B cell (primary cell): ENCODE results near the gene DR1. TPM values are rescaled to one million over a fixed set of nuclear protein-coding genes. Genes with fewer than 3 reads are reported as not detected.

Experiments
- ATAC-seq: fragments of 200-7000 bp; cut with Tn5 transposase; one replicate; pipeline ENCODE4 v1.10.0; 2021; ENCODE audit warnings: low read depth, mild to moderate bottlenecking, moderate number of reproducible peaks, moderate library complexity
- CTCF ChIA-PET: fragments of 350-600 bp; sonication (Branson Sonifier 250); formaldehyde crosslinking; loops from one replicate; lab custom pipeline; 2021; ENCODE audit warnings: antibody characterized with exemption, inconsistent platforms; lab: Charles Lee
- POLR2A ChIA-PET: fragments of 350-600 bp; sonication (Branson Sonifier 250); formaldehyde crosslinking; loops from one replicate; lab custom pipeline; 2021; ENCODE audit warnings: antibody characterized with exemption; lab: Charles Lee
- DNase-seq: peaks from one replicate; pipeline ENCODE4 v3.0.0; 2013
- H2AFZ ChIP-seq: 2 replicates; pipeline ENCODE4 v1.6.1; 2012; ENCODE audit warnings: mild to moderate bottlenecking, low read depth, low read length; ENCODE audit not compliant: insufficient read depth, poor library complexity, severe bottlenecking
- H3K27ac ChIP-seq, 2 donors: 1 replicate in 1 of 2; 2 replicates in 1 of 2; pipeline ENCODE4 v1.5.1; 2012 to 2013; ENCODE audit warnings: low read length in 2 of 2, mild to moderate bottlenecking in 2 of 2, moderate library complexity in 1 of 2
- H3K27me3 ChIP-seq, 4 experiments: fragments of 200-600 bp in 1 of 4; sonication (generic) in 1 of 4; replicated peaks in 1 of 4; 1 replicate in 2 of 4; 2 replicates in 2 of 4; pipeline versions ENCODE4 v1.6.1 to v1.7.0; 2013 to 2016; ENCODE audit warnings: low read length in 3 of 4, mild to moderate bottlenecking in 2 of 4, mixed read lengths in 1 of 4, moderate library complexity in 1 of 4; ENCODE audit not compliant: insufficient read depth in 4 of 4, control insufficient read depth in 3 of 4; ENCODE audit errors: control extremely low read depth in 1 of 4
- H3K36me3 ChIP-seq, 2 experiments: replicated peaks in 1 of 2; 1 replicate in 1 of 2; 2 replicates in 1 of 2; pipeline versions ENCODE4 v1.6.1 to v1.7.1; 2013; ENCODE audit warnings: low read length in 1 of 2; ENCODE audit not compliant: insufficient read depth in 2 of 2, control insufficient read depth in 1 of 2; ENCODE audit errors: control extremely low read depth in 1 of 2, extremely low read depth in 1 of 2
- H3K4me1 ChIP-seq, 2 donors: fragments of 200-600 bp in 1 of 2; sonication (generic) in 1 of 2; 1 replicate in 1 of 2; 2 replicates in 1 of 2; pipeline versions ENCODE4 v1.5.1 to v1.6.1; 2013 to 2017; ENCODE audit warnings: low read length in 2 of 2; ENCODE audit not compliant: control insufficient read depth in 2 of 2, insufficient read depth in 2 of 2
- H3K4me2 ChIP-seq: replicated peaks from 2 replicates; pipeline ENCODE3; 2012; ENCODE audit warnings: mild to moderate bottlenecking, low read depth, low read length; ENCODE audit not compliant: poor library complexity, severe bottlenecking
- H3K4me3 ChIP-seq, 5 experiments: fragments of 200-600 bp in 1 of 5; sonication (generic) in 1 of 5; 1 replicate in 3 of 5; 2 replicates in 2 of 5; pipeline versions ENCODE4 v1.5.1 to v1.7.0; 2011 to 2016; ENCODE audit warnings: low read length in 4 of 5, mild to moderate bottlenecking in 4 of 5, low read depth in 2 of 5, control low read depth in 1 of 5, moderate library complexity in 1 of 5; ENCODE audit not compliant: insufficient read depth in 1 of 5; ENCODE audit errors: control extremely low read depth in 1 of 5, extremely low read depth in 1 of 5
- H3K79me2 ChIP-seq: fragments of 200-600 bp; sonication (generic); one replicate; pipeline ENCODE4 v1.6.0; 2016; ENCODE audit warnings: low read length; ENCODE audit not compliant: control insufficient read depth, insufficient read depth
- H3K9ac ChIP-seq: fragments of 200-600 bp; sonication (generic); 2 replicates; pipeline ENCODE4 v1.6.1; 2017; ENCODE audit warnings: mild to moderate bottlenecking, low read length, moderate library complexity
- H3K9me3 ChIP-seq, 3 donors: one replicate each; pipeline versions ENCODE4 v1.6.1 to v1.7.1; 2013; ENCODE audit warnings: low read length in 2 of 3; ENCODE audit not compliant: control insufficient read depth in 2 of 3, insufficient read depth in 1 of 3; ENCODE audit errors: control extremely low read depth in 1 of 3
- H4K20me1 ChIP-seq: 2 replicates; pipeline ENCODE4 v1.6.0; 2012; ENCODE audit warnings: mild to moderate bottlenecking, low read length; ENCODE audit not compliant: insufficient read depth, control insufficient read depth, poor library complexity, severe bottlenecking
- H3K27ac Mint-ChIP-seq: one replicate; pipeline ENCODE4 v1.8.0; 2021; ENCODE audit warnings: mixed read lengths
- H3K27me3 Mint-ChIP-seq: one replicate; pipeline ENCODE4 v1.8.0; 2021; ENCODE audit warnings: mixed read lengths
- H3K4me1 Mint-ChIP-seq: one replicate; pipeline ENCODE4 v1.8.0; 2021; ENCODE audit warnings: mixed read lengths
- H3K4me3 Mint-ChIP-seq: one replicate; pipeline ENCODE4 v1.8.0; 2021; ENCODE audit warnings: mixed read lengths
- H3K9me3 Mint-ChIP-seq: one replicate; pipeline ENCODE4 v1.8.0; 2022; ENCODE audit warnings: mixed read lengths; ENCODE audit not compliant: insufficient read depth
- CTCF ChIP-seq: fragments of 200-600 bp; IDR thresholded peaks from one replicate; pipeline ENCODE4 v1.8.0; 2022; ENCODE audit warnings: antibody characterized with exemption, mild to moderate bottlenecking
- EZH2 ChIP-seq: IDR thresholded peaks from 2 replicates; pipeline ENCODE4 v1.6.1; 2012; ENCODE audit warnings: borderline replicate concordance, low read depth, mild to moderate bottlenecking, moderate library complexity, low read length; ENCODE audit not compliant: insufficient read depth, poor library complexity, severe bottlenecking
- WGBS: methylation state at CpG from one replicate; pipeline ENCODE4 v1.1.5; 2013; ENCODE audit warnings: missing lambda C conversion rate; ENCODE audit not compliant: insufficient coverage; 5-methylcytosine and 5-hydroxymethylcytosine counted together
- intact Hi-C: fragments of 100-400 bp; cut with micrococcal nuclease; formaldehyde crosslinking; loops from one replicate; pipeline ENCODE4 v1.10.0; 2022
- polyA plus RNA-seq: library from polyadenylated mRNA; depleted of rRNA; stranded (reverse); fragments of >200 nt; gene quantifications from 2 replicates; pipeline ENCODE4 v1.2.3, GENCODE V29; 2012
- total RNA-seq, 2 donors: library from RNA; stranded (reverse); fragments of 120-200 nt in 1 of 2; gene quantifications; 1 replicate in 1 of 2; 2 replicates in 1 of 2; pipeline versions ENCODE4 v1.2.3 to v1.2.4, GENCODE V29; 2013 to 2022

DR1 gene
- total and polyA plus RNA-seq, 2 donors (not counting 1 experiment from before 2014, with no cell fraction given) = 11.4 to 69.2 TPM

- CTCF ChIA-PET = no interaction called here
These were observed 38.8 kb upstream of the DR1 start for GRCh38 chr1:93306920-93307319.

GRCh38 chr1:93313026-93313425, 32.7 kb upstream of the DR1 start:
- Histone ChIP-seq H3K27me3 (no peaks in the 10 kb centered on the region), H3K4me3 (no peak overlapping the region), H3K36me3 (peaks cover 0 to under 1% of the 10 kb centered on the region in 2 experiments), H2AFZ (no peak overlapping the region), H3K4me2 (no peak overlapping the region), H3K9me3 (no peaks in the 10 kb centered on the region), H3K4me1 (no peaks in the 10 kb centered on the region), H4K20me1 (no peaks in the 10 kb centered on the region), H3K27ac (no peak overlapping the region), H3K9ac (no peak overlapping the region), H3K79me2 (no peaks in the 10 kb centered on the region)
- Mint-ChIP-seq H3K27me3 (no peaks in the 10 kb centered on the region), H3K9me3 (no peaks in the 10 kb centered on the region), H3K4me1 (no peaks in the 10 kb centered on the region), H3K27ac (no peak overlapping the region), H3K4me3 (no peak overlapping the region)
- POLR2A ChIA-PET = no interaction called here
- 100% methylated on average over 3 of the region's 4 CpGs for WGBS
- no peak for ATAC-seq
- CTCF ChIA-PET = no interaction called here
- intact Hi-C loops = no loop called here
- TF ChIP-seq CTCF (no peak), EZH2 (no peak)
- no peak for DNase-seq

More at GRCh38 chr1:93306920-93307319, 38.8 kb upstream of the DR1 start:
- POLR2A ChIA-PET = no interaction called here
- H3K4me3 Mint-ChIP-seq = no peak overlapping the region
- H3K27ac Mint-ChIP-seq = no peak overlapping the region
- intact Hi-C loops = loop anchor here (10.0 kb wide), 1 partner anchor 508 kb away; no protein-coding TSS in a partner anchor
- Histone ChIP-seq H3K4me3 (no peak overlapping the region), H3K36me3 (peaks cover 0 to 2% of the 10 kb centered on the region in 2 experiments), H3K27ac (no peak overlapping the region), H2AFZ (no peak overlapping the region), H3K9me3 (no peaks in the 10 kb centered on the region), H3K9ac (no peak overlapping the region), H3K79me2 (no peaks in the 10 kb centered on the region), H4K20me1 (no peaks in the 10 kb centered on the region), H3K4me2 (no peak overlapping the region), H3K4me1 (no peaks in the 10 kb centered on the region), H3K27me3 (no peaks in the 10 kb centered on the region)
- no peaks in the 10 kb centered on the region for H3K4me1 Mint-ChIP-seq
- H3K27me3 Mint-ChIP-seq = no peaks in the 10 kb centered on the region
- ATAC-seq (no peak), DNase-seq (no peak)
- no peaks in the 10 kb centered on the region for H3K9me3 Mint-ChIP-seq
- no peak for TF ChIP-seq EZH2
- no peak for TF ChIP-seq CTCF
